Iris pigment epithelial cell (primary cell): ENCODE measurements around the gene SHB.

Experiments
- DNase-seq: peaks from one replicate; pipeline ENCODE4 v3.0.0-alpha.2; 2011; ENCODE audit warnings: low read depth

Gene SHB

DNA sequence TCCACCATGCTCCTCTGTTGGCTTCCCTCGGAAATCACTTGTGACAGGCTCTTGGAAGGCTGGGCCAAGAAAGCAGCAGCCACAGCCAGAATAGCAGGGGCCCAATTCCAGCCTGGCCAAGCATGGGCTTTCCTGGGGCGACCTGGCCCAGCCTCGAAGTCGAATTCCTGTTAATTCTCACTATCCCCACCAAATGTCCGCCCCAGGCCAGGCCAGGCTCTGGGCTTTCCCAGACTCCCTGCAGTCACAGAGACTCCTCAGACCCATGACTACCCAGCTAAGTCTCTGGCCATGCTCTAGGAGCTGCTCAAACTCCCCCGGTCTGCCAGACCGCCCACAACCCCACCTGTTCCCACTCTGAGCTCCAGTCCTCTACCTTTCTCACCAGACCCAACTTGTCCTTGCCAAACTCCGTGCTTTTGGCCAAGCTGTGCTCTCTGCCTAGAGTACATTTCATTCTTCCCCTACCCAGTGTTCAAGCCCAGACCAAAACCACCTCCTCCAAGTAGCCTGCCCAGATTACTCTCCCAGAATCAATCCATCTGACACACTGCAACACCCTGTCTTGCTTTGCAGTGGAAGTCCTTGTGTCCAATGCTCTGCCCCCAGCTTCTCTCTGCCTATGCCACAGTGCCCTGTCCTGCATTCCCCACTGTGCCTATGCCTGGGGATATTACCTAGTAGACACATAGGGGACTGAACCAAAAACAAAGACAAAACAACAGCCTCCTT is 26.2 kb downstream of the SHB start:
- DNase-seq = no peak

DNA sequence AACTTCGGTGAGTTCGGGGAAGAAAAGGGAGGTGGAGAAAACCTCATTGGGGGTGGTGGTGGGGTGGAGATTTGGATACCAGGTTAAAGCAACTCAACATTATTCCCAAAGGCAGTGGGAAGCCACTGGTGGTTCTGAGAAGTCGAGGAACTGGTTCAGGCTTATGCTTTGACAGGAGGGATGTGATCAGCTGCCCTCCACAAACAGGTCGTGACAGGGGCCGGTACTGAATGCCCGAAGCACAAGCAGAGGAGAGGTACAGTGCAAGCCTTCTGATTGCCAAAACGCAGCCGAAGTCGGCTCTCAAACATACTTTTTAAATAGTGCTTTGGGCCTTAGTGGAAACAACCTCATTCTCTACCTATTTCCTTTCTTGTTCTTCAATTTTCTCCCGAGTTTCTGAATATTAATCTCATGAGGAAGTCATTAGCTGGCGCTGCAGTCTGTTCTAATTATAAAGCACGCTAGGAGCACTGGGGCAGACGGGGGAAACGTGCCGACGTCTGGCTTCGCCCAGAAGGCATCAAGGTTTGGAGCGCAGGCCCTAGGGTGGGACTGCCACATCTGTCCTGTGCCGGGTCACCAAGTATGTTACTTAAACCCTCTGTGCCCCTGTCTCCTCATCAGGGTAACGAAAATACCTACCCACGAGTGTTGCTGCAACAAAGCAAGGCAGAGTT is 27.3 kb downstream of the SHB start:
- DNase-seq = no peak

DNA sequence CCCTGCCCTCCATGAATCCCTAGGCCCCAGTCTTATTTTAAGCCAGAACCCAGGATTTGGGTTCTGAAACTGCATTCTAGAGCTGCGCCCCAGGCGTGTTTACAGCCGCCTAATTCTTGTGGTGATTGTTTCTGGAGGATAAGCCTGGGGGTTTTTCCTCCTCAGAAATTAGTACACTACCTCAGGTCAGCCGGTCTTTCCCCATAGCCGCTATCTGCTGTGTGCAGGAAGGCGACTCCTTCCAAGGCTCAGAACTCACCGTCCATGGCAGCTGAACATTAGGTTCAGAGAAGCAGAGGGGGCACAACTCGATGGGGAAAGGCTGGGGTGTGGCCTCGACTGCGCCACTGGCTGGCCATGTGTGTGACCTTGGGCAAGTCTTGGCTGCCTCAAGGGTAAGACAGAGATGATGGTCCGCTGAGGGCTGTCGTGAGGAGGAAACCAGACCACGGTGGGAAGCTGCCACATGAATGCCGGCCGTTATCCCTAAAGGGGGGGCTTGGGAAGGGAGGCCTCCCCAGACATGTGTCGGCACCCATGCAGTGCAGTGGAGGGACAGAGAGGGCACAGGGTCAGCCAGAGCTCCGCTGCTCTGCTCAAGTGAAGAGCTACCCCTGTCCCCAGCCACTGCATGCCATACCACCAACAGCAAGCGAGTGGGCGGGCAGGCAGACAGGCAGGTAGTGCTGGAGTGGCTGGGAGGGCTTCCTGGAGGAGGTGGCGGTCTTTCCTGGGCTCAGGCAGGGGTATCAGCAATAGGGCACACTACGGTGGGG is 28.9 kb downstream of the SHB start:
- DNase-seq = no peak

DNA sequence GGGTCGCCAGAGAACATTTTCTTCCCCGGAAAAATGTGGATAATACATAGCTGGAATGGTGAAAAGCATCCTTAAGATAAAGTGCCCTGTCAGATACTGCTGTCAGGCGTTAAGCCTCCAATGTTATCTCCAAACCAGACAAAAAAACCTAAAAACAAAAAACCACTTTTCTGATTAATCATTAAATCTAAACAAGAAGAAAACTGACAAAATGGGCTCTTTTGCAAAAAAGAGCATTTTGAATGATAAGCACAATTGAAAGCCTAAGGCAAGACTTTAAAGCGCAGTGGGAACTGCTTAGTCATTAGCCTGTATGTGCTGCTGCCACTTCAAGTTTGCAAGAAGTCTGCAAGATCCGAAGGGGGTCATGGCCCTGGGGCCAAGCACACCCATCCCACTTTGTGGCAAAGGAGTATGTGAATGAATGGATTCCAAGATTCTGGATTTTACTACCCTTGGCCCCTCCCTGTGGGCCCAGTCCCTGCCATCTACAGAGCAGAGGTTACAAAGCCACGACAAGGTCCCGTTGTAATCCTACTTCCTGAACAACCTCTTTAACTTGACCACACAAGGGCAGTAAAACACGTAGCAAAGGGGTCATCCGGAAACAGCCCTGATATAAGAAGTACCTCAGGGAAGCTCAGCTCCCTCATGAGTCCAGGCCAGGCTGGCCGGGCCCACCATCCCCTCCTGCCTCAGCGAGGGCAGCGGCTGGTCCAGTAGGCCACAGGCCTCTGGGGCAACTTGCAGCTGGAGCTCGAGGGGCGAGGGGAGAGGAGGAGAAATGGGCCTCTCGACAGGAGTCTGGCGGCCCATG is 29.7 kb downstream of the SHB start:
- DNase-seq = peak; percentile 68

DNA sequence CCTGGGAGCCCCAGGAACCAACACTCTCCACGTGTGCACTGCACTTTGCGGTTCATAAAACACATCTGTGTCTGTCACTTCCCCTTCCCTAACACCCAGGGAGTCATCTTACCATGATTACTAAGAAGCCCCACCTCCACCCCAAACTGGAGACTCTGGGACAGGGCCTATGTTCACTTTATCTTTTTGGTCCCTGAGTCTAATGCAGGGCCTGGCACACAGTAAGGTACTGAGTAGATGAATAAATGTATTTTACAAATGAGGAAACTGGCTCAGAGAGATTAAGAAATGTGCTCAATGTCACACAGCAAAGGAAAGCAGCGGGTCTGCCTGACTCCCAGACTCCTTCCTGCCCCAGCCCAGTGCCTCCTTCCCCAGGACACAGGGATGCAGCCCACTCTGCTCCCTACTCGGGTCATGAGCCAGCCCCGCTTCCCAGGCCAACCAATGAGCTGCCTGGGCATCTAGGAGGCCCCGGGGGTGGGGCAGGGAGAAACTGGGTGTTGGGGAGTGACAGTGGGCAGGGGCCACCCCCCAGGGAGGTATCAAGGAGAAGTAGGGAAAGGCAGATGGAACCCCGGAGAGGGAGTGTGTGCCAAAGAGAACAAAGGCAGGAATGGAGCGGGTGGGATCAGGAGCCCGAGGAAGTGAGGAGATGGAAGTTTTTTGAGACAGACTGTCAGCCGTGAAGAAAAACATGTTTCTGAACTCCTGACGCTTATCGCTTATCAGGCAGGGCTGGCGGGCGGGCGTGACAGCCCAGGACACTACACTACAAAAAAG is 30.5 kb downstream of the SHB start:
- DNase-seq = no peak

DNA sequence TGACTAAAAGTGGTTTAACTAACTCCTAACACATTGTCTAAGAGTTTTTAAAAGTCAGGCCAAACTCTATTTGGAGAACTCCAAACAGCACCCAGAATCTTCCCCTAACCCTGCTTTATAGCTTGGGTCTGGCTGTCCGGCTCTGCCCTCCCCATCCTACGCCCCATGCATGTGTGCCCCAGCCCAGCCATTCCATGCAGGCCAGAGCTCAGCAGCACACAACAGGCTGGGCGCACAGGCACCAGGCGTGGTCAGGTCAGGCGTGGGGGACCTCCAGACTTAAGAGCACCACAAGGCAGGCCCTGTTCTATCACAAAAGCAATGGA is 31.1 kb downstream of the SHB start:
- DNase-seq = no peak

DNA sequence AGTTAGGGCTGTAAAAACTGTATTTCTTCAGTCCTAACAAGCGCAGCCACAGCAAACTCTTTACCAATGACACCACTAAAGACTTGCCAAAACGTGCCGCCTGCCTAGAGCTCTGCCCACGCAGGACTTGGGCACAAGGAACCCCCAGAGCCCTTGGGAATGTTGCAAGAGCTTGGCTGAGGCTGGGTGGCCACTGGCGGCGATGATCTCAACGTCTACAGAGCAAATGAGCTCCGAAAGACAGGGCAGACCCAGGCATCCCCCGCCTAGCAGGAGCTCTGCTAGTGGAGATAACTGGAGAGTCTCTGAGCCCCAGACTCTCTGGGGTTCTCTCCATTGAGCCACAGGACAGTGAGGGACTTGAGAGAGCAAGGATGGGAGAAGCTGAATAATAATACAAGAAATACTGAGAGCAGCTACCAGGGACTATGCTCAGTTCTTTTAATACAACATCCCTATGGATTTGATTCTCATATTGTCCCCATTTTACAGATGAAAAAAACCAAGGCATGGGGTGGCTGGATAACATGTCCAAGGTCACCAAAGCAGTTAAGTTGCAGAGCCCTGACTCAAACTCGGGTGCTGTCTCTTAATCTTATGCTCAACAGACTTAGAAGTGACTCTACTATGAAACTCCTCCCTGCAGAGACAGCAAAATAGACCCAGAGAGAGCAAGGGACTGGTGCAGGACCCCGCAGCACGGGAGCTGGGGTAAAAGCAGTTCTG is 32.5 kb downstream of the SHB start:
- DNase-seq = peak; percentile 88

DNA sequence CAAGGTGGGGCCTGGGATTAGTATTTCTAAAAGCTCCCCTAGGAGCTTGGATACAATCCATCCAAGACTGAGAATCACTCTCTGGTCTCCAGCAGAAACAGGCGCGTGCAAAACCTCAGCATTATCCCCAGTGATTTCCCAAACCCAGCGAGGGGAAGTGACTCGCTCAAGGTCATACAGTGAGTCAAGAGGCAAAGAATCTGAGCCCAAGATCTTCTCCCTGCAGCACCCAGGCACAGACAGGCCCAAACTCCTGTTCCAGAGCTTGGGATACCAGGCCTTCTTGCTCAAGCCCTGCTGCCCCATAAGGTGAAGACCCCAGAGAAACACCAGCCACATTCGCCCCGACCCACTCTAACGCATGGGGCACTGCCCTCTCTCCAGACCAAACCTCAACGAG is 33.2 kb downstream of the SHB start:
- DNase-seq = peak; percentile 91

DNA sequence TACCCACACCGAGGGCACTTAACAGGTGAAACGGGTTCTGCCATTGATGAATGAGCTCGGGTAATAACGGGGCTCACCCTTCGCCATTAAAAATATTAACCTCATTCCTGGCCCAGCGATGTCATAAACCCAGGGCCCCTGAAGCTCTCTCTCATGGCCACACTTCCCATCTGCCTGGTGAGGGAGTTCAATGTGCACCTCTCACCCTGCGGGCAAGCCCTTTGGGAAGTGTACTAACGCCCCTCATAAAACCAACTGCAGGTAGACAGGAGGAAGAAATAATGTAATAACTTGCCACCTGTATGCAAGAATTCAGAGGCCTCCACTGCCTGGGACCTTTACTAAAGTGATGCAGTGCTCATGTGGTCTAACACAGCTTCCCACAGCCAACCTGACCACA is 35.1 kb downstream of the SHB start:
- no peak for DNase-seq

DNA sequence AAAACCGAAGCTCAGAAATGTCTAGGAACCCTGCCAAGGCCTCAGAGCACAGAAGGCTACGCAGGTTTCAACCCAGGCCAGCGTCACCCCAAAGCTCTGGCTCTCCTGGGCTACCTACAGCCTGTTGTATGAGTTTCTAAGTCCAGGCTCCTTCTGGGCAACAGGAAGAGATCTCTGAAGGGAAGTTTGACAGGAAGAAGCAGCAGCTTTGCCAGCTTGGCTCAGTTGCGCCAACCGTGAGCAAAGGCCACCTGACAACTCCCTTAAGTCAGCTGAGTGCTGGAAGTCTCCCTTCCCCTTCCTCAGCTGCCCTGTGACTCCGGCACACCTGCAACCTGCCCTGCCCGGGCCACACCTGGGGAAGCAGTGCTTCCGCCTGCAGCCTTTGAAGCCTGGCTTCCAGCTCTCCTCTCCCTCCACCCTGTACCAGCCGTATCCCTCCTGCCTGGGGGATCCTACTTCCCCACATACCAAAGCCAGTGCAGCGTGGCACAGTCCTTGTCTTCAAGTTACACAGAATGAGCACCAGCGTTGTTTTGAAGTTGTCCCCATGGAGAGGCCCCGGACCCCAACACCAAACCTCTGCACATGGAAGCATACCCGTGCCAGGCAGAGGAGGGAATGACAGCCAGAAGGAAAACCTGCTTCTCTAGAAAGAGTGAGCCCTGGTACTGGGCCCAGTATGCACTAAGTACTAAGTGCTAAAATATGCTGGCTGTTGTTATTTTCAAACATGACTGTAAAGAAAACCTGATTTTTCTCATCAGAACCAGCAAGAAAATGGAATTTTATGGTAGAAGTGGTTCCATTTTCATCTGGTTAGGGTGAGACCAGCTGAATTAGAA is 36.5 kb downstream of the SHB start:
- peak; percentile 54 for DNase-seq

DNA sequence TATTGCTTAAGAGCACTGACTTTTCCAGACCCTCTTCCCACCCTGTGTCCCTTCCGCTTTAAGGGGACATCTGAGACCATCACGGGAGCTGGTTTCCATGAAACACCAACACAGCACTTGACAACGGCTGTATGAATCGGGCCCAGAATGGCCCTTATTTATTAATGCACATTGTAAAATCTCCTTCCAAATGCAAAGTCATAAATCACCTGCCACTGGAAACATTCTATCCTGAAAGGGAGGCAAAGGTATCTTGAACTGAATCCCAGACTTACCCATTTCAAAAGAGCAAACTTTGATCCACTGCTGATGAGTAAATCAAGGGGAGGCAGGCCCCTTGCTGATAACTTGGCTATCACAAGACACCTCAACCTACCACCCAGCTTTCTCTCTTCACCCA is 37.4 kb downstream of the SHB start:
- no peak for DNase-seq

DNA sequence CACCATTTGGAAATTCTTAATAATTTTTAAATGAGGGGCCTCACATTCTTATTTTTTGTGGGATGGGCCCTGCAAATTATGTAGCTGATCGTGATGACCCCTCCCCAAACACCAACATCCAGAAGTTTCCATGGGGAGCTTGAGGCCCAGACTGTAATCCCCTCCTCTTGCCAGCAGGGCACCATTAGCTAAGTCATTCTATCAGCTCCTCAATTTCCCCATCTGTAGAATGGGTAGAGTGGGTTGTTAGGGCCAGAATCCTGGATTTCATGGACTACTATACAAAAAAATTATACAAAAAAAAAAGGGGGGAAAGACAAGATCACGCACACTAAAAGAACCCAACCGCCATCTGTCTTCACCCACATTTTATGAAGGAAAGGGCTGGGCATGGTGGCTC is 38.4 kb downstream of the SHB start:
- DNase-seq = no peak

DNA sequence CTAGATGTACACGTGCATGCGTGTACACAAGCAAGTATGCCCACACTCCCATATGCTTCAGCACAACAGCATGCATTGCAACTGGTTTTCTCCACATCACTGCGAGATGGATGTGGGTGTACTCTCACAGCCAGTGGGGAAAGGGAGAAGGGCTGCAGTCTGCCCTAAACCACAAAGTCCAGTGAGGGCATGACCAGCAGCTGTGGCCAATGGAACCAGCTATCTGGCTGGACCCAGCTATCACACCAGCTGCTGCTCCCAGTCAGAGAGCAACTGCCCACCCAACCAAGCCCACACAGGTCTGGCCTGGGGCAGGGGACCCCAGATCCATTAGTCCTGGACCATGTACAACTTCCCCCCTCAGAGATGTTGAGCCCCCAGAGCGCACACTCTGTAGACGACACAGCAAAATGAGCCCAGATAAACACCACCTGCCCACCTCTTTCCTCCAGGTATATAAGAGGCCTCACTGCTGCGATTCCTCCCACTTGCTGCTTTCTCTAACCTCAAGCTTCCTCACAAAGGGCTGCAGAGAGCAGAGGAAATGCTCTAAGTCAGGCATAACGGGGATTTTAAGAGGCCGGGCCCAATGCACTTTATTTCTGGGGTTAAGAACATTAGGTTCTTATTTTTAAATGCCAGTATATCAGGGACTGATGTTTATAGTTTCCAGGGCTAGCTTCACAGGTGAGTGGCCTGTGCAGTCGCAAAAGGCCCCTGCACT is 39.0 kb downstream of the SHB start:
- no peak for DNase-seq

DNA sequence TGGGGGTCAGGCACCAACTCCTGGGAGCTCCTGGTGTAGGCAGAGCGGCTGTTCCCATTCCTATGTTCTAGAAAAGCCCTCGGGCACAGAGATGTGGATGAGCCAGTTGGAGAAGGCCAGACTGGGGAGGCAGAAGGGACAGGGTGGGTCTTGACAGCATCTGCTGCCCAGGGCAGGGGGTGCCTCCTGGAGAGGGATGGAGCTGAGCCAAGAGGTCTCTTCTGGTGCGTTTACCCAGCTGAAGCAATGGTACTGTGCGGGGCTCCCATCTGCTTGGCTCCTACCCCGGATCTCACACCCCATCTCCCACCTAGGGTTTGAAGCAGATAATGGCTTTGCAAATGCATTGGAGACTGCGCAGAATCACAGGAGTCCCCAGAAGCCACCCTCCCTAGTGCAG is 41.3 kb downstream of the SHB start:
- DNase-seq = no peak

DNA sequence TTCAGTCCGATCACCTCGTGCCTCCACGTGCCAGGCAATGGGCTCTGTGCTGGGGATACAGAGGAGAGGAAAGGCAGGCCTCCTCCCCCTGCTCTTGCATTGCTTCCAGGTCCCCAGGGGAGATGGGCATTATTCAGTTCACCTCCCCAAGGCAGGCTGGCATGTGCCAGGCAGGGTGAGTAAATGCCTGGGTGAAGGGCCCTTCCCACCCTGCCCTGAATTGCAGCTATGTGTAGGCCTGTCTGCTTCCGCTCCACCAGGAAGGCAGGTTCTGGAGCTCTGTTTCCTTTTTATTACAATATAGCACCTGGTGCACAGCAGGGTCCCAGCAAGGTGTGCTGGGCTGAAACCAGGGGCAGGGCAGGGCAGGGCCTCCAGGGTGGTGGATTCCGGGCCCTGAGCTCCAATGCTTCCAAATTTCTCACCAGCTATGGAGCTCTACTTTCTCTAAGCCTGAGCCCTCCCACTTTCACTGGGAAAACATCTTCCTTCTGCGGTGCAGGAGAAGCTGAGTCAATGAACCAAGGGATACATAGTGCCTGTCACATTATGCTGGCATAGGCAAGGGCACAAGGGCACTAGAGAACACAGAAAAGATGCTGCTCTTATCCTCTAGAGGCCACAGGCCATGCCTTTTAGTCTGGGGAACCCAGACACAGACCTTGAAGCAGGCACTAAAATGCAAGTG is 42.0 kb downstream of the SHB start:
- no peak for DNase-seq

DNA sequence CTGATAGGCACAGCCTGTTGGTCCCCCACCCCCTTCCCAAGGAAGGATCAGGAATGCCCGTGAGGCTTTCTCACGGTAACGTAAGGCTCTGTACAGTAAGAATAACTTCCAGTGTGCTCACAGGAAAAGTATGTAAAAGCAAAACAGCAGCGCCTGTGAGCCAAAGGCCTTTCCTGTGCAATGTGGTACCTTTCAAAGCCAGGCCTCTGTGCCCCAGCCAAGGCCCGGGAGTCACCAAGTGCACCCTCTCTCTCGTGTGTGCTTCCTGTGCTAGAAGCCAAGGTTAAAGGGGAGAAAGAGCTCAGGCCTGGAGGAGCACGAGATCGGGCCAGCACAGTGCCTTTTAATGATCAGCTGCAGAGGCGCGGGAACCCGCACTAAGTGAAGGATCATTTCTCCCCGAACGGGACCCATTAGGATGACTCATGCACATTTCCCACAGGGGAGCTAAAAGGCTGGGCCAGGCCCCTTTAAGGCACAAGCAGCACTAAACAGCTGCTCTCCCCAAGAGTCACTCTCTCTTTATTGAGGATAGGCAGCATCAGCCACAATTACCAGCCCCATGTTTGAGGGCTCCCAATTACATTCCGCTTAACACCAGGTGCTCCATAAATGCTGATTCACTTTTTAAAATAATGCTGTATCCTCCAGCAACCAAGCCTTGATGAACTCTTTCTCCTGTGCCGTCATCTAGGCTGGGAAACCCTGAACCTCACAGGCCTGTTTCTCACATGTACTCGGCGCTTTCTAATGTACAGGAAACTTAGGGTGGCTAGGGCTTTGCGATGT is 42.8 kb downstream of the SHB start:
- DNase-seq = peak; percentile 97

DNA sequence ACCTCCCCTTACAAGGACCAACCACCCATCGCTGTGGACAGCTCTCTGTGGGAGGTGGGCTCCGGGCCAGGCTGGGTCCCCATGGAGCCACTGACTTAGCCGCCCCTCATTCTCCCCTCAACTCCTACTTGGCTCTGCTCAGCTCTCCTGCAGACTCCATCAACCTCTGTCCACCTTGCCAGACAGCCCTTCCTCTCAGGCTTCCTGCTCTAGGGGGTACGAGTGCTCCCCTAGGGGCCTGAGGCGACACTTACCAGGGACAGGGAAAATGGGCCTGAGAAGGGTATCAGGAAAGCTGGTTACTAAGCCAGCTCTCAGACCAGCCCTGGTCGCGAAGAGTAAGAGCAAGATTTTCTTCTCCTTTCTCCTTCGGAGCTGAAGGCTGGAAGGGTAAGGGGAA is 43.9 kb downstream of the SHB start:
- no peak for DNase-seq
